Nephron progenitor cell (in vitro differentiated cells): ENCODE measurements around the gene MGLL.
A peak's percentile ranks its signal among the peaks of the same experiment; 100 is the strongest.

Source experiments
- DNase-seq: peaks from one replicate; pipeline ENCODE4 v3.0.0; 2021
- H3K27ac Mint-ChIP-seq: 2 replicates; pipeline ENCODE4 v1.8.0; 2021; ENCODE audit warnings: mild to moderate bottlenecking, moderate library complexity, mixed read lengths
- H3K27me3 Mint-ChIP-seq: 2 replicates; pipeline ENCODE4 v1.8.0; 2021; ENCODE audit warnings: mild to moderate bottlenecking, low read depth, mixed read lengths; ENCODE audit not compliant: poor library complexity
- H3K36me3 Mint-ChIP-seq: 2 replicates; pipeline ENCODE4 v1.8.0; 2021; ENCODE audit warnings: low read depth, mixed read lengths
- H3K4me1 Mint-ChIP-seq: 2 replicates; pipeline ENCODE4 v1.8.0; 2021; ENCODE audit warnings: mixed read lengths
- H3K4me3 Mint-ChIP-seq: 2 replicates; pipeline ENCODE4 v1.8.0; 2021; ENCODE audit warnings: mild to moderate bottlenecking, moderate library complexity, mixed read lengths
- H3K9me3 Mint-ChIP-seq: 2 replicates; pipeline ENCODE4 v1.8.0; 2021; ENCODE audit warnings: mild to moderate bottlenecking, moderate library complexity, mixed read lengths
- CTCF ChIP-seq: fragments of 200-600 bp; sonication (generic); IDR thresholded peaks from 2 replicates; pipeline ENCODE4 v1.5.0; 2021; ENCODE audit warnings: antibody characterized with exemption

Gene MGLL

DNA sequence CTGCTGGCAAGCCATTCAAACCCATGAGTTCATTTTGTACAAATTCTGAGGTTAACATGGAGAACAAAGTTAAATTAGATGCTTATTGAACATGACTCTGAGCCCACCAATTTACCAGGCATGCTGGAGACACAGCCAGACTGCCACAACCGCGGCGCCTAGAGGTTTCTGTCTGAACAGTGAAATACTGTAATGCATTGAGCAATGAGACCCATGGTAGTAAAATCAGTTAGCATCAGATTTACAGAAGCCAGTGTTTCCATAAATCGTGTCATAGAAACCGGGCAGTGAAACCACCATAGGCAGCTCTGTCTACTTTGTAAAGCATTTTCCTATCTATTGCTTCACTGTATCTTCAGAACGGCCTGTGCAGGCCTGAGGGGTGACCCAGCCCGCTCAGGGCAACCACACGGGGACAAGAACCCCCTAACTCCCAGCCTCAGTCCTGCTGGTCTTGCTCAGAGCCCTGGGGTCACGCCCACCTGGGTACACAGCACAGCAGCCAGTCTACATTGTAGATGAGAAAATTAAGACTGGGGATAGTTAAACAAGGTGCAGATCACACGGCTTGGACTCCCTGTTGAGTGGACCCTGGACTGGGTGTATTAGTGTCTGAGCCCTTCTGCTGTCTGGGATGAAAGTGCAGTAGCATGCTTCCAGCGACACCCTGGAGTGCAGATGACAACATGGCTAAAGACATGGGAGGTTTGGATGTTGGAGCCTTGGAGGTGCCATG lies 44.2 kb downstream of the MGLL start:
- TF ChIP-seq CTCF, result no peak
- DNase-seq, result no peak
- H3K36me3 Mint-ChIP-seq, result no peaks in the 10 kb centered on the region
- no peak overlapping the region for H3K4me3 Mint-ChIP-seq
- peaks cover 23% of the 10 kb centered on the region for H3K4me1 Mint-ChIP-seq
- H3K9me3 Mint-ChIP-seq, result peaks cover 12% of the 10 kb centered on the region
- H3K27ac Mint-ChIP-seq, result no peak overlapping the region
- peaks cover 11% of the 10 kb centered on the region for H3K27me3 Mint-ChIP-seq

DNA sequence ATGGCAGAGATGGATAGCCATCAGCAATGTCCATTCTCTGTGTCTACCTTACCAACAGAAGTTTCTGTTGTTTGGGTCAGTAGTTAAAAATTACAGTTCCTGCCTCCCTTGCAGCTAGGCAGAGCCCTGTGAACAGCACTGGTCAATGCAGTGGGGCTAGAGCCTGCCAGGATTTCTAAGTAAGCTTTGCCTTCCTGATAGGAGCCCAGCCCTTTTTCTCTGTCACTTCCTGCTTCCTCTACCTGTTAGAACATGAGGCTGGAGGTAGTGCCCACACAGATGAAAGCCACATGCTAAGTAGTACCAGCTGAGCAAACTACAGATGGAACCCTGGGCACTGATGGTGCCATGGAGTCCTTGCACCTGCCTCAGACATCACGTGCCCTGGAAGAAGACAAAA lies 45.0 kb downstream of the MGLL start:
- Mint-ChIP-seq H3K4me3 (no peak overlapping the region), H3K9me3 (peaks cover 12% of the 10 kb centered on the region), H3K36me3 (no peaks in the 10 kb centered on the region), H3K4me1 (peaks cover 23% of the 10 kb centered on the region), H3K27ac (no peak overlapping the region), H3K27me3 (peaks cover 8% of the 10 kb centered on the region)
- DNase-seq, result no peak
- no peak for TF ChIP-seq CTCF

- Mint-ChIP-seq H3K4me3 (no peak overlapping the region), H3K4me1 (peaks cover 23% of the 10 kb centered on the region), H3K27ac (no peak overlapping the region), H3K36me3 (no peaks in the 10 kb centered on the region), H3K27me3 (peaks cover 7% of the 10 kb centered on the region), H3K9me3 (peaks cover 12% of the 10 kb centered on the region)
- no peak for TF ChIP-seq CTCF
- DNase-seq, result no peak
Measured at GRCh38 chr3:127776347-127776746, 46.0 kb downstream of the MGLL start.

GRCh38 chr3:127775398-127776109 lies 46.8 kb downstream of the MGLL start:
- Mint-ChIP-seq H3K27me3 (peaks cover 7% of the 10 kb centered on the region), H3K4me1 (peaks cover 23% of the 10 kb centered on the region), H3K9me3 (peaks cover 12% of the 10 kb centered on the region), H3K4me3 (no peak overlapping the region), H3K27ac (peak overlapping the region; percentile 66), H3K36me3 (no peaks in the 10 kb centered on the region)
- no peak for TF ChIP-seq CTCF
- DNase-seq, result peak; percentile 22

DNA sequence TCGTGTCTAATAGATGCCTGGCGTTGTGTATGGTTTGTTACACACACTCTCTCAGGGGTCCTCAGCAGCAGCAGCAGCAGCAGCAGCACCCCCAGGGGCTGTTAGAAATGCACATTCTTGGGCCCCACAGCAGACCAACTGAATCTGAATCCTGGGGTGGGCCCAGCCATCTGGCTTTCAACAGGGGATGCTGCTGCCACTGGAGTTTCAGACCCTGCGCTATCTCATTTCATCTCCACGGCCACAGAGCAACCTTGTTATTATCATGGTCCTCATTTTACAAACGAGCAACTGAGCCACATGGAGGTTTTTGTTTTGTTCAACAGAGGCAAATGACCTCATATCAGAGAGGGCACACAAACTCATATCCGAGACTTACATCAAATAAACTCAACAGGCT lies 47.7 kb downstream of the MGLL start:
- no peak for DNase-seq
- no peak for TF ChIP-seq CTCF
- peaks cover 12% of the 10 kb centered on the region for H3K9me3 Mint-ChIP-seq
- no peaks in the 10 kb centered on the region for H3K36me3 Mint-ChIP-seq
- H3K27ac Mint-ChIP-seq, result no peak overlapping the region
- H3K4me1 Mint-ChIP-seq, result peaks cover 23% of the 10 kb centered on the region
- H3K4me3 Mint-ChIP-seq, result no peak overlapping the region
- peaks cover 7% of the 10 kb centered on the region for H3K27me3 Mint-ChIP-seq
